Measurements from ENCODE around the gene HSF2BP. TPM values are rescaled to one million over a fixed set of nuclear protein-coding genes. Genes with fewer than 3 reads are reported as not detected.
"Not testable (repeated sequence)": the region's sequence is repeated elsewhere in the genome, so short reads cannot be mapped to it uniquely, and the experiment has no call there.

Gene HSF2BP
- polyA plus RNA-seq, 1 of the 3 experiments (the other 2 are of a cell fraction), result 1.1 TPM

DNA sequence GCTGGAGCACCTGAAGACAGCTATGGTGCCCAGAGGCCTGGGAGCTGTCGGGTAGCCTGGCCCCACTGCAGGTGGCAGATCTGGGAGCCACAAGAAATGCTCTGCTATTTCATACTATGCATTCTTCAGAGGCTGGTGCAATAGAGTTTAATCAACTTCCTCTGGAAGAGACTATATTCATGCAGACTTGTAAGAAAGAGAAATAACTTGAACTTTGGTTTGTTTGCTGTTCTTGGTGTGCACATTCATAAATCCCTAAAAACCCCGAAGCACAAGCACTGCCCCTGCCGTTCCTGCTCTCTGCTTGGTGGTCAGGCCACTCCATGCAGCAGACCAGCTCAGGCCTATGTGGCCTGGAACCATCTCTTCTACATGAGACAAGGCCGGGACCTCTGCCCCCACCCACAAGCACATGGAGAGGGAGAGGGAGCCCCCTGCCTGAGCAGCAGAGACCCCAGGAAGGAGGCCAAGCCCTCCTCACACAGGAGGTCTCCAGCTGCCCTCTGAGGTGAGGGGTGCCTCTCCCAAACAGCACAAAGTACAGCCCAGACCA is 142.9 kb downstream of the HSF2BP start:
- H3K27ac ChIP-seq (ENCODE audit: low read depth in 2 of 2, low read length in 1 of 2); H3K9me2 ChIP-seq; H3K4me1 ChIP-seq (ENCODE audit: control insufficient read depth in 1 of 2, insufficient read depth in 2 of 2, low read depth in 1 of 2, low read length in 1 of 2); H3K36me3 ChIP-seq (replicated peaks in 1 of 2; ENCODE audit: control insufficient read depth in 1 of 2, insufficient read depth in 2 of 2, low read length in 1 of 2); H4K20me1 ChIP-seq (ENCODE audit: insufficient read depth); CTCF ChIA-PET; H3K9me3 ChIP-seq; H3K4me2 ChIP-seq; H3K27me3 ChIP-seq (ENCODE audit: insufficient read depth); H3F3A ChIP-seq (replicated peaks; ENCODE audit: insufficient read depth); H2AFZ ChIP-seq (ENCODE audit: low read depth); POLR2A ChIA-PET; DNase-seq; H3K9ac ChIP-seq; H3K79me2 ChIP-seq (ENCODE audit: insufficient read depth); H3K4me3 ChIP-seq (ENCODE audit: low read depth in 2 of 2, low read length in 1 of 2): not testable (repeated sequence)
- no CpG with 5 or more reads among the region's 4 CpGs for WGBS (ENCODE audit: low lambda C conversion rate)

DNA sequence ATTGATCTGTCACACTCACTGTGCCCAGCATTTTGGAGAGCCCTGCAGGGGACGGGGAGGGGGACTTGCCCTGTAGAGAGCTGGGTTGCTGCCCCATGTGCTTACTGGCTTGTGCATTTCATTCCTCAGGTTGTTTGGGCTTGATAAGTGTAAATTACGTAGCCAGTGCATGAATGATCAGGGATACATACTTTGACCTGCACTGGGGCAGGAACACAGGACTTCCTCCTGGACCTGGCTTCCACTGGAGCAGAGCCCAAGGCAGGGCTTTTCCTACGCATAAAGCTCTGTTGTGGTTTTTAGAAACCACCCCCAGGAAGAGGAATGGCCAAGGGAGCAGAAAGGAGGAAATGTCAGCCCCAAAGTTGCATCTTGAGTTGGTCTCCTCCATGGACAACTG is 144.5 kb downstream of the HSF2BP start:
- H3K4me2 ChIP-seq; H3K36me3 ChIP-seq (replicated peaks in 1 of 2; ENCODE audit: control insufficient read depth in 1 of 2, insufficient read depth in 2 of 2, low read length in 1 of 2); H3K9me3 ChIP-seq; H3K79me2 ChIP-seq (ENCODE audit: insufficient read depth); CTCF ChIA-PET; H3K9ac ChIP-seq; H3F3A ChIP-seq (replicated peaks; ENCODE audit: insufficient read depth); H3K4me3 ChIP-seq (ENCODE audit: low read depth in 2 of 2, low read length in 1 of 2); POLR2A ChIA-PET; H2AFZ ChIP-seq (ENCODE audit: low read depth); H3K27me3 ChIP-seq (ENCODE audit: insufficient read depth); DNase-seq; H3K4me1 ChIP-seq (ENCODE audit: control insufficient read depth in 1 of 2, insufficient read depth in 2 of 2, low read depth in 1 of 2, low read length in 1 of 2); H3K27ac ChIP-seq (ENCODE audit: low read depth in 2 of 2, low read length in 1 of 2); H3K9me2 ChIP-seq; H4K20me1 ChIP-seq (ENCODE audit: insufficient read depth): not testable (repeated sequence)
- no CpG with 5 or more reads among the region's 3 CpGs for WGBS (ENCODE audit: low lambda C conversion rate)

DNA sequence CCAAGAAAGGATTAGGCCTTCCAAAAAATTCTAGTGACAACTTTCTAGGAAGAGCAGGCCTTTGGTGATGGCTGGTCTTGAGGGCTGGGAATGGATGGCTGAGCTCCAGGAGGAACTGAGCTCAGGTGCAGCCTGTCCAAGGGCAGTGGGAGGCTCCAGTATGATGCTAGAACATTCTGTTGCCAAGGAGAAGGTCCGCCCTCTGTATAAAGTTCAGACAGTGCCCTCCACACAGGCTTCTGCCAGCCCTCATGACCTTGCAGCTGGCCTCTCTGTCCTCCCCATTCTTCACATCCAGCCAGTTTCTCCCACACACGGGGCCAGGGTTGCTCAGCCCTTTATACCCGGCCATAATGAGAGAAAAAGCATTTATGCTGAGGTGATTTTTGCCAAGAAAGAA is 146.3 kb downstream of the HSF2BP start:
- H3K4me3 ChIP-seq (ENCODE audit: low read depth in 2 of 2, low read length in 1 of 2); POLR2A ChIA-PET; H3K79me2 ChIP-seq (ENCODE audit: insufficient read depth); H3K27me3 ChIP-seq (ENCODE audit: insufficient read depth); H2AFZ ChIP-seq (ENCODE audit: low read depth); H3K9me2 ChIP-seq; H3K27ac ChIP-seq (ENCODE audit: low read depth in 2 of 2, low read length in 1 of 2); H3K9me3 ChIP-seq; H3K9ac ChIP-seq; H4K20me1 ChIP-seq (ENCODE audit: insufficient read depth); H3K4me1 ChIP-seq (ENCODE audit: control insufficient read depth in 1 of 2, insufficient read depth in 2 of 2, low read depth in 1 of 2, low read length in 1 of 2); DNase-seq; H3K4me2 ChIP-seq; H3F3A ChIP-seq (replicated peaks; ENCODE audit: insufficient read depth); CTCF ChIA-PET; H3K36me3 ChIP-seq (replicated peaks in 1 of 2; ENCODE audit: control insufficient read depth in 1 of 2, insufficient read depth in 2 of 2, low read length in 1 of 2): not testable (repeated sequence)
- WGBS (ENCODE audit: low lambda C conversion rate), result no CpG with 5 or more reads among the region's 3 CpGs

DNA sequence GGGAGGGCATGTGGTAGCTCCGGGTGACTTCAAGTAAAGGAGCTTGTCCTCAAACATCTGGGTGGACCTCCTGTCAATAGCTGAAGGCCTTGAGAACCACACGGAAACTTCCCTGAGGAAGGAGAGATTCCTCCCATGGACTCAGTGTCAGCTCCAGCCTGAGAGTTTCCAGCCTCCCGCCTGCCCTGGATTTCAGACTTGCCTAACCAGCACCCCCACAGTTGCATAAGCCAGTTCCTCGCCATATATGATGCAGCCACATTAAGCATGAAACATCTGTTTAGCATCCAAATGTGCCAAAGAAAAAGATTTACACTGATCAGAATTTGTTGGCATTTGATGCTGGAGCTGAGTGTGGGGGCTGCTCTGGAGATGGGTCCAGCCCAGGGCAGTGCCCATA is 148.1 kb downstream of the HSF2BP start:
- H3K4me2 ChIP-seq; H3F3A ChIP-seq (replicated peaks; ENCODE audit: insufficient read depth); DNase-seq; POLR2A ChIA-PET; H3K9me2 ChIP-seq; H3K4me3 ChIP-seq (ENCODE audit: low read depth in 2 of 2, low read length in 1 of 2); H2AFZ ChIP-seq (ENCODE audit: low read depth); H3K79me2 ChIP-seq (ENCODE audit: insufficient read depth); H3K9ac ChIP-seq; H3K27ac ChIP-seq (ENCODE audit: low read depth in 2 of 2, low read length in 1 of 2); H3K9me3 ChIP-seq; H3K36me3 ChIP-seq (replicated peaks in 1 of 2; ENCODE audit: control insufficient read depth in 1 of 2, insufficient read depth in 2 of 2, low read length in 1 of 2); H3K27me3 ChIP-seq (ENCODE audit: insufficient read depth); H3K4me1 ChIP-seq (ENCODE audit: control insufficient read depth in 1 of 2, insufficient read depth in 2 of 2, low read depth in 1 of 2, low read length in 1 of 2); CTCF ChIA-PET; H4K20me1 ChIP-seq (ENCODE audit: insufficient read depth): not testable (repeated sequence)
- WGBS (ENCODE audit: low lambda C conversion rate), result no CpG with 5 or more reads among the region's 4 CpGs

DNA sequence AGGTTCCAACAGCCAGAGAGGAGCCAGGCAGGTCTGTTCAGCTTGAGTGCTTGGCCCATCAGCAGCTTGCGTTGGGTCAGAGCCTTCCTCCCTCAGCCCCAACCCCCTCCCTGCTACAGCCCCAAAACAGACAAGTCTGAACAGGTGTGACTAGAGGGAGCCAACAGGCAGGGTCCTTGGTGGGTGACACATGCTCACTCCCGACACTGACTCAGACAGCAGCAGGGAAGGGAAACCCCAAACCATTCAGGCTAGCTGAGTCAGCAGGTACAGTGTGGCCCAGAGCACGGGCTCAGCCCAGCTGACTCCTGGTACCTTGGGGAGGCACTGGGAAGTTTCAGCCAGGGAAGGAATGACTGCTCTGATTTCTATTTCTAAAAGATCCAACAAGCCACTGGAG is 148.6 kb downstream of the HSF2BP start:
- H3K36me3 ChIP-seq (replicated peaks in 1 of 2; ENCODE audit: control insufficient read depth in 1 of 2, insufficient read depth in 2 of 2, low read length in 1 of 2); H3K9ac ChIP-seq; DNase-seq; H3K27ac ChIP-seq (ENCODE audit: low read depth in 2 of 2, low read length in 1 of 2); H2AFZ ChIP-seq (ENCODE audit: low read depth); POLR2A ChIA-PET; H3K27me3 ChIP-seq (ENCODE audit: insufficient read depth); CTCF ChIA-PET; H3K79me2 ChIP-seq (ENCODE audit: insufficient read depth); H3K4me1 ChIP-seq (ENCODE audit: control insufficient read depth in 1 of 2, insufficient read depth in 2 of 2, low read depth in 1 of 2, low read length in 1 of 2); H3K4me3 ChIP-seq (ENCODE audit: low read depth in 2 of 2, low read length in 1 of 2); H3F3A ChIP-seq (replicated peaks; ENCODE audit: insufficient read depth); H3K9me3 ChIP-seq; H3K4me2 ChIP-seq; H3K9me2 ChIP-seq; H4K20me1 ChIP-seq (ENCODE audit: insufficient read depth): not testable (repeated sequence)
- WGBS (ENCODE audit: low lambda C conversion rate), result no CpG with 5 or more reads among the region's 3 CpGs

DNA sequence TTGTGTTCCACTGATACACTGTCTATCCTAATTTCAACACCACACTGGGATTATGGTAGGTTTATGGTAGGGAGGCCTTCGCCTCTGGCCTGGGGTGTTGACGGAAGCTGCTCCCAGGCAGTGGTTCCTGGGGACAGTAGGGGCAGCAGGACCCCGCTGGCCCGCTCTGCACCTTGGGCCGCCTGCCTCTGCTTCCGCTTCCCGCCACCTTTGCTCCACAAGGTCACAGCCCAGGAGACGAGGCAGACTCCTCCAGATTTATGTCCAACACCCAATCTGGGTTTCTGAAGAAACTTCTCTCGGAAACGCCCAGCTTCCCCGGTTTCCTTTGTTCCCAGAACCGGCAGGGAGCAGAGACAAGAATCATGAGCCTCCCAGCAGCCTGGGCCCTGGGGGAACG is 155.4 kb downstream of the HSF2BP start:
- H3K9ac ChIP-seq; H3K4me1 ChIP-seq (ENCODE audit: control insufficient read depth in 1 of 2, insufficient read depth in 2 of 2, low read depth in 1 of 2, low read length in 1 of 2); H3K4me3 ChIP-seq (ENCODE audit: low read depth in 2 of 2, low read length in 1 of 2); H3K4me2 ChIP-seq; H3K27me3 ChIP-seq (ENCODE audit: insufficient read depth); DNase-seq; H3K9me3 ChIP-seq; H3F3A ChIP-seq (replicated peaks; ENCODE audit: insufficient read depth); H2AFZ ChIP-seq (ENCODE audit: low read depth); H3K27ac ChIP-seq (ENCODE audit: low read depth in 2 of 2, low read length in 1 of 2); POLR2A ChIA-PET; H3K36me3 ChIP-seq (replicated peaks in 1 of 2; ENCODE audit: control insufficient read depth in 1 of 2, insufficient read depth in 2 of 2, low read length in 1 of 2); H4K20me1 ChIP-seq (ENCODE audit: insufficient read depth); H3K79me2 ChIP-seq (ENCODE audit: insufficient read depth); H3K9me2 ChIP-seq; CTCF ChIA-PET: not testable (repeated sequence)
- no CpG with 5 or more reads among the region's 13 CpGs for WGBS (ENCODE audit: low lambda C conversion rate)
